PC-3 (cell line): ENCODE data around the gene SLC26A8. TPM values are rescaled to one million over a fixed set of nuclear protein-coding genes. Genes with fewer than 3 reads are reported as not detected.

ENCODE experiments used
- ATAC-seq: fragments of 200-7000 bp; cut with Tn5 transposase; 2 replicates; pipeline ENCODE4 v1.9.1; 2020; ENCODE audit warnings: mild to moderate bottlenecking, moderate library complexity
- BruUV-seq: library from RNA; stranded (reverse); fragments of 400-500 nt; replicated peaks from 2 replicates; lab custom pipeline; 2021; lab: Mats Ljungman, UMichigan
- CTCF ChIA-PET: fragments of 300-600 bp; sonication (Branson Sonifier 250); formaldehyde crosslinking; loops from one replicate; lab custom pipeline; 2022; ENCODE audit warnings: antibody characterized with exemption; lab: Charles Lee
- POLR2A ChIA-PET: fragments of 300-600 bp; sonication (Branson Sonifier 250); formaldehyde crosslinking; loops from one replicate; lab custom pipeline; 2022; ENCODE audit warnings: antibody characterized with exemption; ENCODE audit not compliant: unreplicated experiment; lab: Charles Lee
- DNase-seq: peaks from one replicate; pipeline ENCODE4 v3.0.0-alpha.2; 2015
- H2AFZ ChIP-seq: fragments of 300-600 bp; sonication (generic); 2 replicates; pipeline ENCODE4 v1.6.0; 2016; ENCODE audit warnings: antibody characterized with exemption, low read length
- H3F3A ChIP-seq: fragments of 300-600 bp; sonication (generic); one replicate; pipeline ENCODE4 v1.6.0; 2017; ENCODE audit warnings: antibody characterized with exemption, low read length, control low read depth, mild to moderate bottlenecking; ENCODE audit not compliant: unreplicated experiment
- H3K27ac ChIP-seq: fragments of 300-600 bp; sonication (generic); 2 replicates; pipeline ENCODE4 v1.5.1; 2016; ENCODE audit warnings: mild to moderate bottlenecking, low read length
- H3K27me3 ChIP-seq: fragments of 300-600 bp; sonication (generic); 2 replicates; pipeline ENCODE4 v1.6.1; 2016; ENCODE audit warnings: low read length, mixed read lengths
- H3K36me3 ChIP-seq: fragments of 300-600 bp; sonication (generic); 2 replicates; pipeline ENCODE4 v1.6.1; 2016; ENCODE audit warnings: low read depth, mixed run types, low read length, mixed read lengths
- H3K4me1 ChIP-seq: fragments of 300-600 bp; sonication (generic); 2 replicates; pipeline ENCODE4 v1.5.1; 2016; ENCODE audit warnings: low read length; ENCODE audit not compliant: insufficient read depth
- H3K4me2 ChIP-seq: fragments of 300-600 bp; sonication (generic); 2 replicates; pipeline ENCODE4 v1.6.0; 2016; ENCODE audit warnings: low read length
- H3K4me3 ChIP-seq: fragments of 300-600 bp; sonication (generic); 2 replicates; pipeline ENCODE4 v1.5.1; 2016; ENCODE audit warnings: mild to moderate bottlenecking, low read length, mixed read lengths
- H3K79me2 ChIP-seq: fragments of 300-600 bp; sonication (generic); 2 replicates; pipeline ENCODE4 v1.6.1; 2017; ENCODE audit warnings: low read length, mixed read lengths
- H3K9ac ChIP-seq: fragments of 300-600 bp; sonication (generic); 2 replicates; pipeline ENCODE4 v1.6.0; 2016; ENCODE audit warnings: mild to moderate bottlenecking, low read length
- H3K9me2 ChIP-seq: fragments of 300-600 bp; sonication (generic); replicated peaks from 2 replicates; pipeline ENCODE4 v1.6.1; 2016; ENCODE audit warnings: mixed run types, low read length, mixed read lengths
- H3K9me3 ChIP-seq: fragments of 300-600 bp; sonication (generic); 2 replicates; pipeline ENCODE4 v1.6.1; 2016; ENCODE audit warnings: low read length, mixed read lengths
- H4K20me1 ChIP-seq: fragments of 300-600 bp; sonication (generic); 2 replicates; pipeline ENCODE4 v1.6.1; 2016; ENCODE audit warnings: low read length, mixed read lengths
- EZH2 ChIP-seq: fragments of 300-600 bp; sonication (generic); IDR thresholded peaks from one replicate; pipeline ENCODE4 v1.6.1; 2017; ENCODE audit warnings: antibody characterized with exemption, mild to moderate bottlenecking, low read length; ENCODE audit not compliant: unreplicated experiment
- EZH2phosphoT487 ChIP-seq: fragments of 300-600 bp; sonication (generic); IDR thresholded peaks from 2 replicates; pipeline ENCODE4 v1.6.1; 2018; ENCODE audit warnings: mild to moderate bottlenecking, antibody characterized with exemption, low read length, borderline replicate concordance
- intact Hi-C: fragments of 100-400 bp; cut with micrococcal nuclease; formaldehyde crosslinking; loops from 2 replicates; pipeline ENCODE4 v1.9.0; 2023
- total RNA-seq: library from RNA; depleted of rRNA; stranded (reverse); fragments of >200 nt; gene quantifications from 2 replicates; pipeline ENCODE4 v1.2.3, GENCODE V29; 2014
- TF ChIP-seq, protein P1 (sequence below): fragments of 300-600 bp; sonication (generic); conservative IDR thresholded peaks from 2 replicates; pipeline ENCODE4 v1.5.1; 2017; ENCODE audit warnings: antibody characterized with exemption, low read depth, mild to moderate bottlenecking, low read length

Gene SLC26A8
- total RNA-seq, 1 experiment from 2014 or later = not detected

DNA sequence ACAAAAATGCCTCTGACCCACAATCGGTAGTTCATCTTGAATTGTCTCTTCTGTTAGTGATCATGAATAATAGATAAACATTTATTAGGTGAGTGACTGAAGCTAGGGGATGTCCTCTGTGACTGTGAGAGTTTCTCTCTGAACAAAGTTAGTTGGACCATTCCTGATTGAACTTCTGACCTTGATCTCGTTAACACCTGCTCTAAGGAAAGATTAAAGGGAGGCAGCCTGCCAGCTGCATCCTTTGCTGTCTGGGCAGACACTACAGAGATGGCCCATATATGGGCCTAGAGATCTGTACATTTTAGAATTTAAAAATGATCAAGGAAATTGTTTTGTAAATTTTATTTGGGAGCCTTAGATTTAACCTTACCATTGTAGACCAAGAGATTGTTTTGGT lies 30.5 kb upstream of the SLC26A8 start:
- POLR2A ChIA-PET = no interaction called here
- DNase-seq = no peak

DNA sequence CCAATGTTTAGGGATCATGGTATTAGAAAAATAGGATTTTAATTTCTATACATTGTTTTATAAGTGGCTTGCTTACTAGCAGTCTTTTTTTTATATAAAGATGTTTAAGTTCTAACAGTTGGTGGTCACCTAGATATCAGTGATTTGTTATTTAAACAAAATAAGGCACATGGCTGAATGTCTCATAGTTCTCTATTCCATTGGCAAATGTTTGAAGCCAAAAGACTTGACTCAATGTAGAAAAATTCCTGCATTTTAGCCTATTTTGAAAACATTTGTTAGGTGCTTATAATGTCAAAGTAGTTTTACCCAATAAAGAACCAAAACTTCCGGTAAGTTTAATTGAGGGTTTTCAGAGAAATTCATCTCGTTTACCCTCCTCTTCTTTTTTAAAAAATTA lies 30.0 kb upstream of the SLC26A8 start:
- ChIA-PET POLR2A (no interaction called here), CTCF (no interaction called here)
- Histone ChIP-seq H3K79me2 (peaks cover 84% of the 10 kb centered on the region), H2AFZ (no peak overlapping the region), H3K27ac (no peak overlapping the region), H3K9me2 (no peaks in the 10 kb centered on the region), H3K9ac (no peak overlapping the region), H3K27me3 (no peaks in the 10 kb centered on the region), H4K20me1 (peaks cover 13% of the 10 kb centered on the region; the same call in 1 of the 2 replicates), H3K4me2 (no peak overlapping the region), H3F3A (no peaks in the 10 kb centered on the region), H3K36me3 (peaks cover 19% of the 10 kb centered on the region), H3K4me3 (no peak overlapping the region), H3K9me3 (no peaks in the 10 kb centered on the region), H3K4me1 (peaks cover 14% of the 10 kb centered on the region; the same call in 1 of the 2 replicates)
- no TSS peak for BruUV-seq
- intact Hi-C loops = no loop called here
- DNase-seq (no peak), ATAC-seq (no peak)
- TF ChIP-seq EZH2 = no peak
- TF ChIP-seq, protein P1, sequence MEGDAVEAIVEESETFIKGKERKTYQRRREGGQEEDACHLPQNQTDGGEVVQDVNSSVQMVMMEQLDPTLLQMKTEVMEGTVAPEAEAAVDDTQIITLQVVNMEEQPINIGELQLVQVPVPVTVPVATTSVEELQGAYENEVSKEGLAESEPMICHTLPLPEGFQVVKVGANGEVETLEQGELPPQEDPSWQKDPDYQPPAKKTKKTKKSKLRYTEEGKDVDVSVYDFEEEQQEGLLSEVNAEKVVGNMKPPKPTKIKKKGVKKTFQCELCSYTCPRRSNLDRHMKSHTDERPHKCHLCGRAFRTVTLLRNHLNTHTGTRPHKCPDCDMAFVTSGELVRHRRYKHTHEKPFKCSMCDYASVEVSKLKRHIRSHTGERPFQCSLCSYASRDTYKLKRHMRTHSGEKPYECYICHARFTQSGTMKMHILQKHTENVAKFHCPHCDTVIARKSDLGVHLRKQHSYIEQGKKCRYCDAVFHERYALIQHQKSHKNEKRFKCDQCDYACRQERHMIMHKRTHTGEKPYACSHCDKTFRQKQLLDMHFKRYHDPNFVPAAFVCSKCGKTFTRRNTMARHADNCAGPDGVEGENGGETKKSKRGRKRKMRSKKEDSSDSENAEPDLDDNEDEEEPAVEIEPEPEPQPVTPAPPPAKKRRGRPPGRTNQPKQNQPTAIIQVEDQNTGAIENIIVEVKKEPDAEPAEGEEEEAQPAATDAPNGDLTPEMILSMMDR = no peak
- no peak for TF ChIP-seq EZH2phosphoT487

More for the DNA sequence above, 30.5 kb upstream of the SLC26A8 start:
- H2AFZ ChIP-seq = no peak overlapping the region
- peaks cover 24% of the 10 kb centered on the region for H3K36me3 ChIP-seq
- H3K79me2 ChIP-seq = peaks cover 78% of the 10 kb centered on the region
- no peak overlapping the region for H3K4me2 ChIP-seq
- ATAC-seq = no peak
- TF ChIP-seq, protein P1 = no peak
- TF ChIP-seq EZH2phosphoT487 (no peak), EZH2 (no peak)
- BruUV-seq = no TSS peak
- intact Hi-C loops = no loop called here
- H3K27me3 ChIP-seq = no peaks in the 10 kb centered on the region
- CTCF ChIA-PET = no interaction called here
- no peaks in the 10 kb centered on the region for H3K9me3 ChIP-seq
- H3K27ac ChIP-seq = no peak overlapping the region
- H3K4me3 ChIP-seq = no peak overlapping the region
- H3K9ac ChIP-seq = no peak overlapping the region
- H3K4me1 ChIP-seq = peaks cover 9% of the 10 kb centered on the region; the same call in 1 of the 2 replicates
- peaks cover 13% of the 10 kb centered on the region; the same call in 1 of the 2 replicates for H4K20me1 ChIP-seq
- no peaks in the 10 kb centered on the region for H3F3A ChIP-seq
- no peaks in the 10 kb centered on the region for H3K9me2 ChIP-seq

DNA sequence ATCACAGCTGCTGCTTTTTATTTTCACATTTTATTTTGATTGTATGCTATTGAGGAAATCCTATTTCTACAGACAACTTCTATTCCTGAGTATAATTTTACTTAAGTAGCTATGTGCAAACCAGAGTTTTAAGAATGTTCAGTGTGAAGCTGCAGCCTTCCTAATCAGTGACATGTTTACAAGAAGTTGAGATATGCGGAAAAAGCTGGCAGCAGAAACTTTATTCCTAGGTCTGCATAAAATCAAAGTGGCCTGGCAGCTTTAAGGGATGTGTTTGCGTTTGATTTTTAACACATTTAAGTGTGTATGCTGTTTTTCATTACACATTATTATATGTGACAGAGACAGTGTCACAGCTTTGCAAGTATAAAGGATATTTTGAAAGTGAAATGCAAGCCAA lies 29.4 kb upstream of the SLC26A8 start:
- POLR2A ChIA-PET = no interaction called here
- ATAC-seq (no peak), DNase-seq (no peak)
- no peak overlapping the region for H3K4me3 ChIP-seq
- no peak overlapping the region for H2AFZ ChIP-seq
- no TSS peak for BruUV-seq
- H3K9me2 ChIP-seq = no peaks in the 10 kb centered on the region
- no peaks in the 10 kb centered on the region for H3K27me3 ChIP-seq
- peaks cover 89% of the 10 kb centered on the region for H3K79me2 ChIP-seq
- H3K4me1 ChIP-seq = peaks cover 14% of the 10 kb centered on the region; the same call in 1 of the 2 replicates
- no peak overlapping the region for H3K27ac ChIP-seq
- CTCF ChIA-PET = no interaction called here
- no peaks in the 10 kb centered on the region for H3K9me3 ChIP-seq
- no peak overlapping the region for H3K9ac ChIP-seq
- H3K36me3 ChIP-seq = peaks cover 16% of the 10 kb centered on the region
- no peaks in the 10 kb centered on the region for H3F3A ChIP-seq
- TF ChIP-seq, protein P1 = no peak
- TF ChIP-seq EZH2 = no peak
- TF ChIP-seq EZH2phosphoT487 = no peak
- peaks cover 13% of the 10 kb centered on the region; the same call in 1 of the 2 replicates for H4K20me1 ChIP-seq
- no peak overlapping the region for H3K4me2 ChIP-seq
- intact Hi-C loops = no loop called here
